GM19043 (cell line): ENCODE data around the gene FLVCR1.
"Not testable (repeated sequence)": the region's sequence is repeated elsewhere in the genome, so short reads cannot be mapped to it uniquely, and the experiment has no call there.

ENCODE experiments used
- ATAC-seq: cut with Tn5 transposase; IDR thresholded peaks from one replicate; pipeline ENCODE4 v1.9.1; 2021; ENCODE audit warnings: low read depth; ENCODE audit not compliant: unreplicated experiment

FLVCR1 gene

DNA sequence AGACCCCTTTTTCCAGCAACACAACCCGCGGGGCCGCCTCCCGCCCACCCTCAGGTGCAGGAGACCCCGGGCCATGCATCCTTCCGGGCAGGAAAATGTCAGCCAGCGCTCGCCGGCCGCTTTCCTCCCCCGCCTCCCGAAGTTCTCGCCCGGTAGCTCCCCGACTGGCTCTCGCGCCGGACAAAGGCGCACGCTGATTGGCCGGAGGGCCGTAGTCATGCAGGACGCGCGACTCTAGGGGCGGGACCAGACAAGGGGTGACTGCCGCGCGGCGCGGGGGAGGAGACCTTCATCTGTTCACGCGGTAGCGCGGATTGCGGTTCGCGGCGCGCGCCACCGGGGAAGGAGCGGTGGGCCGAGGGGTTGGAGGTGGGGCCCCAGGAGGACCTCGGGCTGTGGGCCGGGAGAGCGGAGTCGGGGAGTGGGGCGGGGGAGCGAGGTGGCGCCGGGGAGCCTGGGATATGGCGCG is at the start of gene FLVCR1:
Gene FLVCR1, plus strand, starts transcription at position 284 of the 469 bp plus-strand sequence. Its CDS starts 178 bp downstream, at position 462.
- peak; percentile 97 for ATAC-seq

DNA sequence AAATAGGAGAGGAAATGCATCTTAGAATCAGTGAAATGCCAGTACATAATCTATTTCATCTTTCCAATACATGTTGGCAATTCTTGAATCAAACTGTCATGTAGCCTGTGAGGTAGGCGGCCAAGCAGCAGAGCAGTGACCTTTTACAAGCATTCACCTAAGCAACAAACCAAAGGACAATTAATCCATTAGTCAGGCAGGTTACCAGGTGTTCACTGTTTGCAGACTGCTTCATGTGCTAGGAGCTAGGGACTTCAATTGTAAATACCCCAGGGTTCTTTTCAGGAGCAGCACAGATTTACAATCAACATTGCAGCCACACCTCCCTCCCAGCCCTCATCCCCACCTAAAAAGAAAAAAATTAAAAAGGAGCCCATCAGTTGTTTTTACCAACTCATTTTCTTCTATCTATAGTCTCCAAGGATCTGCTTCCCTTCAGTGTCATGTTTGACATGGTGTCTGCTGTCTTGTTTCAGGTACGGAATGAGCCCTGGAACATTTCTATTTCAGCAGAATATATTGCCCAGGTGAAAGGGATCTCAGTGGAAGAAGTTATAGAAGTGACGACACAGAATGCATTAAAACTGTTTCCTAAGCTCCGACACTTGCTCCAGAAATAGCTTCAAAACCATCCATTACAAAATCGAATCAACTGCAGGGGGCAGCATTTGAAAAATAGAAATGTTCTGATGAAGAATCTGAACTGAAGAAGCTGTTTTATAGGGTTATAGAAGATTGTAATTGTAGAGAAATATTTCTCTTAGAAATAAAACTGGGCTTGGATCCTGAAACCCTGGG is 43.3 kb upstream of the FLVCR1 start:
- ATAC-seq = no peak

DNA sequence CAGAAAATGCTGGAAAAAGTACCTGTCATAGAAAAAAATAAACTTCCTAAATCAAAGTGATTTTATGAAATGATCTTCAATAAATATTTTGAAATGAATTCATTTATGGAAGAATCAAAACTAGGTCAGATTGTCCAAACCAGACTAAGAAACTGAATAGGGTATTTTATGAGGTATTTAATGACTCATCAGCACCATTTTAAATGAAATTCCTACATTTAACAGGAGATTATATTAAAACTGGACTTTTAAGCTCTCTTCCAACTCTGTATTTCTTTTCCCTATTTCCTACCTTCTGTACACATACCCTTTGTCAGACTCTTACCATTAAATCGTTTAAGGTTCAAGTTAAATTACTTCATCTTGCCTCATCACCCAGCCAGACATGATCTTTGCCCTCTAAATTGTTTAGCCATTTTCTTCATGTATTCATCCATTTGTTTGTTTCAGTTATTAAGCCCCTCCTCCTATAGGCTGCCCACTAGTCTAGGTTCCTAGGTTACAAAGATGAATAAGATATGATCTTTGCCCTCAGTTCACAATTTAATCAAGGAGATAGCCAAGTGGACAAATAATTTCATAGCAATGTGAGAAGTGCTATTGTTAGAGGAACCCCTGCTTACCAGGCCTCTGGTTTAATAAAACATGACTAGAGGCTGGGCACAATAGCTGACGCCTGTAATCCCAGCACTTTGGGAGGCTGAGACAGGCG is 41.4 kb upstream of the FLVCR1 start:
- no peak for ATAC-seq

DNA sequence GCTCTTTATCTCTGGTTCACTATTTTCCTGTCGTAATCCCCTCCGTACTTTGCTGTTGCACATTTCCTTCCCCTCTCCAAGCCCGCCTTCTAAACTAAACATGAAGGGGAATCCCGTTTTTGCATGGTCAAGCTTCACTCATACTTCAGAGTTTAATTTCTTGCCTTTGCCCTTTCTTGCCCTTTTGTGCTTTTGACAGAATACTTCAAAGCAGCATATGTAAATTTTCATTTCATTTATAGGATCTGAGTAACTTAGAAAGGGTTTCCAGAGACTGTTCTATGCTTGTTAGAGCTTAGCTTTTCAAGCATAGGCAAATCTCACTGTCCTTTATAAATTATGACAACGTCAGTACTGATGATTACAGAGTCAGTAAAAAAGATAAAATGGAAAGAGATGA is 38.3 kb upstream of the FLVCR1 start:
- peak; percentile 68 for ATAC-seq

DNA sequence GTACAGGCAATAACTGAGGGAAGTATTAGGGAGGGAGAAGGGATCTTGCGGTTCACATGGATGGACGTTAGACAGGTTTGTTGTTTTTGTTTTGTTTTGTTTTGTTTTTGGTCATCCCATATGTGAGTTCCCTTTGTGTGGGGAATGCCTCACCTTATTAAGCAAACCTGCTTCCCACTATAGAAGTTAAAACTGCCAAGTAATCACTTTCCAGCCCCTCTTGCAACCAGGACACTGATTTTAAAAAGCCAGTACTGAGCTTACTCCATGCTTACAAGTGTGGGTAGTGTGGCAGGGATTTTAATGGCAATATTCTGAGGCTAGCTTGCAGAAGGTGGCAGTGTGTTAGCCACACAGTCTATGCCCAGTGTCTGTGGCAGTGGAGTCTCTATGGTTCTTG is 37.1 kb upstream of the FLVCR1 start:
- no peak for ATAC-seq

DNA sequence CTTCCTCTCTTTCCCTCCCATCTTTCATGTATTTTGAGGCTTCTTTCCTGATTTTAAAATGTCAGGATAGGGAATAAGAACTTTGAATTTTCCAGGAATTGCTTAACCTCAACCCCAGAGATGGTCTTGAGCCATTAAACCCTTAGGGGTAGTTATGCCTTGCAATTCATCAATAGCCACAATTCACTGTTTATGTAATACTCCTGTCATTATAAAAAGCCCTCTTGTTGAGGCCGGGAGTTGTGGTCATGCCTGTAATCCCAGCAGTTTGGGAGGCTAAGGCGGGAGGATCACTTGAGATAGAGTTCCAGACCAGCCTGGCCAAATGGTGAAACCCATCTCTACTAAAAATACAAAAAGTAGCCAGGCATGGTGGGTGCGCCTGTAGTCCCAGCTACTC is 35.1 kb upstream of the FLVCR1 start:
- no peak for ATAC-seq

DNA sequence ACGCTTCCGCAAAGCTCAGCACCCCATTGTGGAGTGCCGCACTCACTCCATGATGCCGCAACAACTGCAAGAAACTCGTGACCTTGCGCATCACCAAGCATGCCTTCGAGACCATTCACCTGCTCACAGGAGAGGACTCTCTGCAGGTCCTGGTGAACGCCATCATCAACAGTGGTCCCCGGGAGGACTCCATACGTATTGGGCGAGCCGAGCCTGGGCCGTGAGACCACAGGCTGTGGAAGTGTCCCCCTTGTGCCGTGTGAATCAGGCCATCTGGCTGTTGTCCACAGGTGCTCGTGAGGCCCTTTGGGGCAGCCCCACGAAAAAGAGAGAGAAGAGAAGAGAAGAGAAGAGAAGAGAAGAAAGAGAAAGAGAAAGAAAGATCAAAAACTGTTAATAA is 33.9 kb upstream of the FLVCR1 start:
- ATAC-seq = no peak

DNA sequence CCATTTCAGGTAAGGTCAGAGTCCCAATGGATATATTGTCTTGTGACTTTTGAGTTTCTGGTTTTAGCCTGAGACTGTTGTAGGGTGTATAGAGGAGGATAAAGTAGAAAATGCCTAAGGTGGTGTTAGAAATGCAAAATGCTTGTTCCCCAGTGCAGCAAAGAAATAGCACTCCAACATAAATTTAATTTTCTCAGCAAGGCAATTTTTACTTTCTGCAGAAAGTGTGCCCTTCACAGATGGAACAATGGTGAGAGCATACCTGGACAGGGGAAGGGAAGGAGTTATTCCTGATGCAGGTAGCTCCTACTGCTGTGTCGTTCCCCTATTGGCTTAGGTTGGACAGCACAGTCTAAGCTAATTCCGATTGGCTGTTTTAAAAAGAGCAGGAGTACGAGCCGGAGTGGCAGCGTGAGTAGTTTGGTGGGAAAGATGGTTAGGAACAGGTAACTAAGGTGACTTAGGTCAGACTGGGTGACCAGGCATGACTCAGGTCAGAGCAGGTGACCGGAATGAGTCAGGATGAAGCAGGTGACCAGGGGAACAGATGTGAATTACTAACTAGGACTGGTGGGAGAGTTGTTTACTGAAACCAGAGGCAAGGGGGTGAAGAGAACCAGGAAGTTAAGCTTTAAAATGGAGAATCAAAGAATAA is 32.1 kb upstream of the FLVCR1 start:
- ATAC-seq = no peak

DNA sequence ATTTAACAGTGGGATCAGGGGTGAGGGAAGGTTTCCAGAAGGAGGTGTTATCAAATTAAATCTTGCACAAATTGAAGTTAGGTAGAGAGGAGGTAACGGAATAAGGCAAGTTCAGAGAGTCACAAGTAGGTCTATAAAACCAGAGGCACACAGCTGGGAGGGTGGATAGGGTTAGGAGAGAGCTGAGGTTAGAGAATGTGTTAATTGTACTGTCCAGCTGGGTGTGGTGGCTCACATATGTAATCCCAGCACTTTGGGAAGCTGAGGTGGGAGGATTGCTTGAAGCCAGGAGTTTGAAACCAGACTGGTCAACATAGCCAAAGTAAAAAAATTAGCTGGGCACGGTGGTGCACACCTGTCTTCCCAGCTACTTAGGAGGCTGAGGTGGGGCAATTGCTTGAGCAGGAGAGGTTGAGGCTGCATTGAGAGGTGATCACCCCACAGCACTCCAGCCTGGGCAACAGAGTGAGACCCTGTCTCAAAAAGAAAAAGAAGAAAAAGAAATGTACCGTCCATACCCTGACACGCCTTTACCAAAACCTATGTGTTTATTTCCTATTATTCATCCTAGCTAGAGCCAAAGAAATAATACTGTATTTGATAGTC is 30.8 kb upstream of the FLVCR1 start:
- ATAC-seq = no peak

DNA sequence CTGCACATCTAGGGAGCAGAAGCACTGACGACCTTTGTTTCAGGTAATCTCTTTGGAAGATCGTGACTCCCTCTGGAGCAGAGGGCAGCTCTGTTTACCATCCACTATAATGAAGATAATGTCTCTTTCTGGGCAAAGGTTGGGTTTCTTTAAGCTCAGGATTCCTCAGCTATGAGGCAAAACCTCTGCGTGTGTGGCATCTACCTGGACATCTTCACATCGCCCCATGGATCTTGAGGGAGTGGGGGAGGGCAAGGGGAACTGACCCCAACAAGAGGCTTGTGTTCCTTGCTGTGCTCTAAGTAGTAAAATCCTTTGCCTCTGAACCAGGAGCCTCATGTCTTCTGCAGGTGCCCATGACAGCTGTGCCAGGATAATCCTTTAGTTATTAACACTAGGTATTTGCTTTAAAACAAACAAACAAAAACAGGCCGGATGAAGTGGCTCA is 30.2 kb upstream of the FLVCR1 start:
- no peak for ATAC-seq

DNA sequence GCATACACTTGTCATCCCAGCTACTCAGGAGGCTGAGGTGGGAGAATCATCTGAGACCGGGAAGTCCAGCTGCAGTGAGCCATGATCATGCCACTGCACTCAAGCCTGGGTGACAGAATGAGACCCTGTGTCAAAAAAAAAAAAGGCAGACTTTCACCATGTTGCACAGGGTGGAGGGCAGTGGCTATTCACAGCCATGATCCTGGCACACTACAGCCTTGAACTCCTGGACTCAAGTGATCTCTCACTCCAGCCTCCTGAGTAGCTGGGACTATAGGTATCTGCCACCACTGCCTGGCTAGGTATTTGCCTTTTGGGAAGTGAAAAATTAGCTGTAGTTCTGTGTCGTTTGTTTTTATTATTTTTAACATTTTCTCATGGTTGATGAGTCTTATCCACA is 29.7 kb upstream of the FLVCR1 start:
- ATAC-seq = no peak

DNA sequence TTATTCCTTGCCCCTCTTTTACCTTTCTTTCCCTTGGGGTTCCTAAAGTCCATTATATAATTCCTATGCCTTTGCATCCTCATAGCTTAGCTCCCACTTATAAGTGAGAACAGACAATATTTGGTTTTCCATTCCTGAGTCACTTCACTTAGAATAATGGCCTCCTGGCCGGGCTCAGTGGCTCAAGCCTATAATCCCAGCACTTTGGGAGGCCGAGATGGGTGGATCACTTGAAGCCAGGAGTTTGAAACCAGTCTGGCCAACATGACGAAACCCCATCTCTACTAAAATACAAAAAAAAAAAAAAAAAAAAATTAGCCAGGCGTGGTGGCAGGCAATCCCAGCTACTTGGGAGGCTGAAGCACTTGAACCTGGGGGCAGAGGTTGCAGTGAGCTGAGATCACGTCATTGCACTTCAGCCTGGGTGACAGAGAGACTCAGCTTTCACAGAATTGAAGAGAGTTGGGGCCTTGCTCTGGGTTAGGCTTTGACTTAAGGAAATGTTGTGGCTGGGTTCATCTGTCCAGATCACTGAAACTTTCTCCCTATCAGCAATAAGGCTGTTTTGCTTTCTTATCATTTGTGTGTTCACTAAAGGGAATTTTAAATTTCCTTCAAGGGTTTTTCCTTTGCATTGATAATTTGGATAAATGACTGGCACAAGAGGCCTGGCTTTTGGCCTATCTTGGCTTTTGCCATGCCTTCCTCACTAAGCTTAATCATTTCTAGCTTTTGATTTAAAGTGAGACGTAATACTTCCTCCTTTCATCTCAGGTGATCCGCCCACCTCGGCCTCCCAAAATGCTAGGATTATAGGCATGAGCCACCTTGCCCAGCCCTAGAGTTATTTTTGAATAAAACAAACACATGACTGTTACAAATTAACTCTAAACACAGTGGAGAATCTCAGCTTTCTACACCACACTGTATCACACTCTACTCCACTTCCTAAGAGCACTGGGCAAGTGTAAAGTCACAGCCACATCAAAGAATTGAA is 24.6 kb upstream of the FLVCR1 start:
- peak; percentile 85 for ATAC-seq

DNA sequence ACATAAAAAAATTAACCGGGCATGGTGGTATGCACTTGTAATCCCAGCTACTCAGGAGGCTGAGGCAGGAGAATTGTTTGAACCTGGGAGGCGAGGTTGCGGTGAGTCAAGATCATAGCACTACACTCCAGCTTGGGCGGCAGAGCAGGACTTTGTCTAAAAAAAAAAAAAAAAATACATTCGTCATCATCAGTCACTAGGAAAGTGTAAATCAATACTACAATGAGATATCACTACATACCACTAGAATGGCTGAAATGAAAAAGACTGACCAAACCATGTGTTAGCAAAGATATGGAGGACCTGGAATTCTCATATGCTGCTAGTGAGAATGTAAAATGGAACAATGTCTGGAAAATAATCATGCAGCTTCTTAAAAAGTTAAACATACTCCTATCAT is 19.9 kb upstream of the FLVCR1 start:
- no peak for ATAC-seq

DNA sequence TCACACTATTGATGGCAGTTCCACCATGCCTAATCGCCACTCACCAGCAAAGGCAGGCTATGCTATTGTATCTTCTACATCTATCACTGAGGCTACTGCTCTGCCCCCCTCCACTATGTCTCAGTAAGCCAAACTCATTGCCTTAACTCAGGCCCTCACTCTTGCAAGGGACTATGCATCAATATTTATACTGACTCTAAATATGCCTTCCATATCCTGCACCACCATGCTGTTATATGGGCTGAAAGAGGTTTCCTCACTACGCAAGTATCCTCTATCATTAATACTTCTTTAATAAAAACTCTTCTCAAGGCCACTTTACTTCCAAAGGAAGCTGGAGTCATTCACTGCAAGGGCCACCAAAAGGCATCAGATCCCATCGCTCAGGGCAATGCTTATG is 13.6 kb upstream of the FLVCR1 start:
- not testable (repeated sequence) for ATAC-seq

DNA sequence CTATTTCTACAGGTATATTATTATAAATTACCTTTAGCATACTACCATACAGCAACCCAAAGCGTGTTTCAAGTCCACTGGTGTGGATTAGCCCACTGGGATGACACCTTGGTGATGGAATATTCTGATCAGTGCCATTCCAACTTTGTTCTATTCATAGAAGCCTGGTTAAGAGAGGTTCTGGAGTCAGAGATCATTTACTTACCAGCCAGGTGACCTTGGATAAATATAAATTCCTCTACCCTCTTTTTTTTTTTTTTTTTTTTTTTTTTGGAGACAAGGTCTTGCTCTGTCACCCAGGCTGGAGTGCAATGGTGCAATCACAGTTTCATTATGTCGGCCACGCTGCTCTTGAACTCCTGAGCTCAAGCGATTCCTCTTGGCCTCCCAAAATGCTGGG is 10.5 kb upstream of the FLVCR1 start, which contains the start of gene SPATA45:
Gene SPATA45, minus strand, starts transcription at position 101 of the 400 bp plus-strand sequence. CDS start 11,500 bp downstream, outside the sequence.
- no peak for ATAC-seq

DNA sequence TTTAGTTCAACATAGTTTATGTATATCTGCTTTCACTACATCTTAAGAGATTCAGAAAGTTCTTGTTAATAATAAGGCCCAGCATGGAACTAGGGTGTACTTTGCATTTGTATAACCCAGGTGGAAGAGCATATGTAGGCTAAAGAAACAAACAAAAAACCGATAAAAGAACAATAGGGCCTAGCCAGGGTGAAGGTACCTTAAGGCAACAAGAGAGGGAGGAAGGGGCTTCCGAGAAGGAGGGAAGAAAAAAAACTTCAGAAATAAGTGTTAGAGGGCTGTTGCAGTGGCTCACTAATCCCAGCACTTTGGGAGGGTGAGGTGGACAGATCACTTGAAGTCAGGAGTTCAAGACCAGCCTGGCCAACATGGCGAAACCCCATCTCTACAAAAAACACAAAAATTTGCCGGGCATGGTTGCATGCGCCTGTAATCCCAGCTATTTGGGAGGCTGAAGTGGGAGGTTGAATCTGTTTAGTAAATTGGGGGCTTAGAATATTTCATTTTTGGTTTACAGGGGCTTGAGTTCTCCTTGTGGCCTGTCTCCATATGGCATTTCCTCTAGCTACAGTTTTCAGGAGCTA is 5.9 kb upstream of the FLVCR1 start:
- ATAC-seq = no peak

DNA sequence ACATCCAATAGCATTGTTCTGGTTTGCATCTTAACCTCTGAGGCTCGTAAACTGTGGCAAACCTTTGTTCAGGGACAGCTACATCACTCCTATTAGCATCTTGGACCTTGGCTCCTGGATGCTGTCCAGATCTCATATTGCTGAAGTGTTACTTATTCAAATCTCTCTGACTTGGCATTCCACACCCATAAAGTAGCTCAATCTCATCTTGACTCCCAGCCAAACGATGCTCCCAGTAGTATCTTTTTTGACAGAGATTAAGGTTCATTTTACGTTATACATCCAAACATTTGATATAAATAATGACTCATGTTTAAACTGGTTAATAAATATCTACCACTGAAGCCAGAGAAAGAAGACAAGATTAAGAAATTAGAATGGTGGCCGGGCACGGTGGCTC is 4.4 kb upstream of the FLVCR1 start:
- ATAC-seq = no peak

DNA sequence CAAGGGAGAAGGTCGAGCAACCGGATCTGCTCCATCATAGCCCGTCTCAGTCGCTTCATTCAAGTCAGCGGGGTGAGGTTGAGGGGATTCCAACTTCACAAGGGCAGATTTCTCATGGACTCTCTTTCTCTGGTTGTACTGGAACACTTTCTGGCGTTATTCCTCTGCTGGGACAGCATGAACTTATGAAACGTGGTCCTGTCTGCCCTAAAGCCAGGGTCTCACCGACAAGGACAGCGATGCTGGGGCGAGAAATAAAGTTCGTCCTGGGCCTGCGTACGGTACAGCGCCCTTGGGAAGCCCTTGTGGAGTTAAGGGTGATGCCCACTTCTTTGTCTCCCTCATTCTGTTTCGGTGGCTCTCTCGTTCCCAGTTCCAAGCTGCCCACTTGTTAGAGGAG is 1.3 kb upstream of the FLVCR1 start:
- ATAC-seq = no peak
